GM12878 (cell line): ENCODE data around the gene ERC1. TPM values are rescaled to one million over a fixed set of nuclear protein-coding genes. Genes with fewer than 3 reads are reported as not detected.
A peak's percentile ranks its signal among the peaks of the same experiment; 100 is the strongest.
"Not testable (repeated sequence)": the region's sequence is repeated elsewhere in the genome, so short reads cannot be mapped to it uniquely, and the experiment has no call there.

Experiments
- ATAC-seq: fragments of 200-7000 bp; cut with Tn5 transposase; 3 replicates; pipeline ENCODE4 v1.9.1; 2020; ENCODE audit warnings: mild to moderate bottlenecking, moderate library complexity
- BruUV-seq: library from RNA; stranded (reverse); fragments of 400-500 nt; replicated peaks from 2 replicates; lab custom pipeline; 2021; lab: Mats Ljungman, UMichigan
- CTCF ChIA-PET: fragments of 300-600 bp; sonication (Branson Sonifier 250); formaldehyde crosslinking; extraction: SDS; loops from one replicate; lab custom pipeline; 2021; ENCODE audit warnings: inconsistent platforms; lab: Yijun Ruan, JAX
- POLR2A ChIA-PET: fragments of 350-600 bp; formaldehyde crosslinking; extraction: SDS; loops from one replicate; lab custom pipeline; 2021; ENCODE audit warnings: inconsistent platforms; lab: Charles Lee
- RAD21 ChIA-PET: fragments of 300-600 bp; sonication (Branson Sonifier 250); formaldehyde crosslinking; loops from one replicate; lab custom pipeline; 2023; ENCODE audit warnings: antibody characterized with exemption; ENCODE audit not compliant: unreplicated experiment; lab: Charles Lee
- SMC1A ChIA-PET: fragments of 300-600 bp; sonication (Branson Sonifier 250); formaldehyde crosslinking; loops from one replicate; lab custom pipeline; 2023; ENCODE audit not compliant: unreplicated experiment, uncharacterized antibody; lab: Charles Lee
- DNase-seq: peaks from one replicate; pipeline ENCODE4 v3.0.0-alpha.2; 2011; ENCODE audit warnings: low read depth, low spot score
- FAIRE-seq: peaks from 3 replicates; lab custom pipeline; 2011; peaks lifted over from hg19 to GRCh38; lab: Jason Lieb, UNC
- H2AFZ ChIP-seq: 2 replicates; pipeline ENCODE4 v1.6.0; 2011; ENCODE audit warnings: low read depth, low read length, control low read depth; ENCODE audit not compliant: control insufficient read depth
- H3K27ac ChIP-seq: 2 replicates; pipeline ENCODE4 v1.5.1; 2011; ENCODE audit warnings: control low read depth; ENCODE audit not compliant: control insufficient read depth, insufficient read depth
- H3K27me3 ChIP-seq, 2 experiments: replicated peaks in 1 of 2; 2 replicates each; pipeline versions ENCODE4 v1.6.0 to v1.6.1; 2011; ENCODE audit warnings: low read length in 1 of 2; ENCODE audit not compliant: control insufficient read depth in 2 of 2, insufficient read depth in 2 of 2
- H3K36me3 ChIP-seq, 2 experiments: 2 replicates each; pipeline ENCODE4 v1.5.1; 2011; ENCODE audit warnings: low read length in 1 of 2; ENCODE audit not compliant: control insufficient read depth in 2 of 2, insufficient read depth in 2 of 2
- H3K4me1 ChIP-seq: 2 replicates; pipeline ENCODE4 v1.6.1; 2011; ENCODE audit warnings: mild to moderate bottlenecking, low read length, moderate library complexity, mixed read lengths; ENCODE audit not compliant: control insufficient read depth, insufficient read depth
- H3K4me2 ChIP-seq: 2 replicates; pipeline ENCODE4 v1.6.0; 2011; ENCODE audit warnings: control low read depth; ENCODE audit not compliant: control insufficient read depth, insufficient read depth
- H3K4me3 ChIP-seq: fragments of 200-600 bp; sonication (generic); 2 replicates; pipeline ENCODE4 v1.5.1; 2016
- H3K79me2 ChIP-seq: 2 replicates; pipeline ENCODE4 v1.6.0; 2011; ENCODE audit warnings: low read length; ENCODE audit not compliant: control insufficient read depth, insufficient read depth
- H3K9ac ChIP-seq: 2 replicates; pipeline ENCODE4 v1.8.0; 2011; ENCODE audit warnings: low read length, control low read depth, mixed read lengths; ENCODE audit not compliant: control insufficient read depth, insufficient read depth
- H3K9me3 ChIP-seq: replicated peaks from 3 replicates; pipeline ENCODE4 v1.5.1; 2011; ENCODE audit warnings: mild to moderate bottlenecking, low read length; ENCODE audit not compliant: control insufficient read depth, insufficient read depth
- H4K20me1 ChIP-seq: 2 replicates; pipeline ENCODE4 v1.6.0; 2011; ENCODE audit not compliant: control insufficient read depth, insufficient read depth
- CREB1 ChIP-seq: IDR thresholded peaks from 2 replicates; pipeline ENCODE4 v1.6.1; 2012; ENCODE audit warnings: low read depth, mild to moderate bottlenecking, inconsistent platforms
- CTCF ChIP-seq, 3 experiments: IDR thresholded peaks in 2 of 3; conservative IDR thresholded peaks in 1 of 3; 2 replicates each; pipeline ENCODE4 v1.5.1; 2011; ENCODE audit warnings: low read depth in 3 of 3, low read length in 3 of 3, mild to moderate bottlenecking in 3 of 3, control low read depth in 2 of 3, moderate library complexity in 2 of 3, inconsistent platforms in 1 of 3, mixed read lengths in 1 of 3; ENCODE audit not compliant: control insufficient read depth in 2 of 3, insufficient read depth in 1 of 3; ENCODE audit errors: extremely low read depth in 1 of 3
- LARP7 ChIP-seq: fragments of 450-650 bp; IDR thresholded peaks from 2 replicates; pipeline ENCODE4 v1.6.1; 2017; ENCODE audit warnings: mild to moderate bottlenecking
- MEF2B ChIP-seq: fragments of 450-650 bp; IDR thresholded peaks from 2 replicates; pipeline ENCODE4 v1.6.1; 2018; ENCODE audit warnings: mild to moderate bottlenecking, moderate library complexity; ENCODE audit not compliant: partially characterized antibody, poor library complexity, severe bottlenecking
- NFIC ChIP-seq: IDR thresholded peaks from 2 replicates; pipeline ENCODE4 v1.6.1; 2012; ENCODE audit warnings: low read depth, mild to moderate bottlenecking, inconsistent platforms, low read length, moderate library complexity
- NFYA ChIP-seq: IDR thresholded peaks from 2 replicates; pipeline ENCODE4 v1.6.1; 2011; ENCODE audit warnings: low read depth, mild to moderate bottlenecking, low read length, improper control_type of control experiment, borderline replicate concordance
- NR2F1 ChIP-seq: fragments of 450-650 bp; conservative IDR thresholded peaks from 2 replicates; pipeline ENCODE4 v1.6.1; 2017; ENCODE audit warnings: mild to moderate bottlenecking
- RAD21 ChIP-seq: IDR thresholded peaks from 2 replicates; pipeline ENCODE4 v1.6.1; 2011; ENCODE audit warnings: mild to moderate bottlenecking, low read depth, low read length, moderate library complexity; ENCODE audit not compliant: insufficient read depth
- REST ChIP-seq: IDR thresholded peaks from 2 replicates; pipeline ENCODE4 v1.6.1; 2012; ENCODE audit warnings: mild to moderate bottlenecking, low read depth, low read length
- RFX5 ChIP-seq: IDR thresholded peaks from 2 replicates; pipeline ENCODE4 v1.6.1; 2011; ENCODE audit warnings: low read depth, low read length, improper control_type of control experiment
- SMC3 ChIP-seq: IDR thresholded peaks from 2 replicates; pipeline ENCODE4 v1.6.1; 2011; ENCODE audit warnings: low read length, improper control_type of control experiment, borderline replicate concordance
- TBL1XR1 ChIP-seq: IDR thresholded peaks from 2 replicates; pipeline ENCODE4 v1.6.1; 2012; ENCODE audit warnings: low read depth, low read length, improper control_type of control experiment
- ZNF217 ChIP-seq: fragments of 450-650 bp; IDR thresholded peaks from 2 replicates; pipeline ENCODE4 v1.6.1; 2017; ENCODE audit warnings: antibody characterized with exemption, mild to moderate bottlenecking
- WGBS: methylation state at CpG from one replicate; pipeline ENCODE4 v1.1.6; 2016; ENCODE audit warnings: low lambda C conversion rate; ENCODE audit not compliant: insufficient replicate concordance, insufficient coverage; ENCODE audit errors: missing lambda C conversion rate; 5-methylcytosine and 5-hydroxymethylcytosine counted together
- in situ Hi-C: fragments of 300-500 bp; cut with MboI; formaldehyde crosslinking; loops from 9 replicates; pipeline ENCODE4 v1.14.3; 2018; ENCODE audit warnings: mixed read lengths
- intact Hi-C: fragments of 100-400 bp; cut with micrococcal nuclease; formaldehyde crosslinking; loops from one replicate; pipeline ENCODE4 v1.14.2; 2022; ENCODE audit not compliant: unreplicated experiment
- polyA plus RNA-seq, 11 experiments: library from polyadenylated mRNA; depleted of rRNA in 4 of 11; unstranded in 6 of 11; stranded (reverse) in 5 of 11; fragments of >200 nt; fragmentation: Nextera tagmentation in 4 of 11; fragmentation: Illumina TruSeq in 1 of 11; extraction: Ambion mirVana in 4 of 11; extraction: Trizol in 1 of 11; gene quantifications; 1 replicate in 1 of 11; 2 replicates in 10 of 11; pipeline versions ENCODE4 v1.2.1 to v1.2.3, GENCODE V29; 2011 to 2016; ENCODE audit warnings: inconsistent platforms in 2 of 11, missing spikeins in 2 of 11, low read depth in 1 of 11
- total RNA-seq, 4 experiments: library from RNA; depleted of rRNA in 3 of 4; stranded (reverse); fragments of >200 nt in 3 of 4; fragmentation: Illumina TruSeq in 1 of 4; extraction: Trizol in 1 of 4; gene quantifications; 2 replicates each; pipeline versions ENCODE4 v1.2.1 to v1.2.3, GENCODE V29; 2013 to 2021
- TF ChIP-seq, protein P1 (sequence below): IDR thresholded peaks from 2 replicates; pipeline ENCODE4 v1.6.1; 2012; ENCODE audit warnings: low read depth, low read length, improper control_type of control experiment

The ERC1 gene
- total and polyA plus RNA-seq, 10 of the 15 experiments (the other 5 are each of a cell fraction or from before 2014, with no cell fraction given) = 0.75 to 8.0 (median 5.0) TPM

DNA sequence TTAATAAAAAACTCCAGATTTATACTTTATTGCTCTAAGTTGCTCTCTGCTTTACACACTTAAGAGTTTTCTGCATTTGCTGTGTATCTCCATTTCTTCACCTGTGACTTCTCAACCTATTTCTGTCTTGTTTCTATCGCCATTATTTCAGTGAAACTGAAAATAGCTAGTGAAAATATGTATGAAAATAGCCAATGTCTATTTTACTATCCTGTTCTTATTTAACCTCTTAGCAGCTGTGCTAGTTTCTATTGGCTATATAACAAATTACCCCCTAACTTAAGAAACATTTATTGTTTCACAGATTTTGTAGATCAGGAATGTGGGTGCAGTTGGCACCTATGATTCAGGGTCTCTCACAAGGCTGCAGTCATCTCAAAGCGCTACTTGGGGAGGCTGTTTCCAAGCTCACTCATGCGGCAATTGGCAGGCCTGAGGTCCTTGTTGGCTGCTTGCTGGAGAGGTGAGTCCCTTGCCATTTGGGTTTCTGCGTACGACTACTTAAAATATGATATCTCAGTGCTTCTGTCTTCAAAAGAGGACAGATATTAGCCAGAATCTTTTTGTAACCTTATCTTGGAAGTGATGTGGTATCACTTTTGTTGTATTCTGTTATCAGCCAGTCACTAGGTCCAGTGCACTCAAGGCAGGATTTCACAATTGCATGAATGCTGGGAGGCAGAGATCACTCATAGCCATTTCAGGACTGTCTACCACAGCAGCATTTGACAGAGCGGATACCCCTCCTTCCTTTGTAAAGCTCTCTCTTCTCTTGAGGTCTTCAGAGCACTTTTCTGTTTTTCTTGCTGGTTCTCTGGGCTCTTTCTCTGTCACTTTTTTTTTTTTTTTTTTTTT is 7.2 kb downstream of the ERC1 start (continued):
- TF ChIP-seq RFX5 (no peak), NR2F1 (peak; percentile 72; the same call in 1 of the 2 replicates), REST (no peak), NFYA (no peak), CREB1 (no peak; the same call in 1 of the 2 replicates), CTCF (IDR thresholded peaks at IDR 0.05 in 2 of 3, conservative IDR thresholded peaks at IDR 0.05 in 1 of 3; ENCODE audit: control insufficient read depth in 2 of 3, extremely low read depth in 1 of 3, insufficient read depth in 1 of 3, low read depth in 3 of 3, low read length in 3 of 3) (no peak), RAD21 (no peak), ZNF217 (peak; percentile 99), NFIC (peak; percentile 87), TBL1XR1 (no peak), LARP7 (no peak), SMC3 (no peak), MEF2B (peak; percentile 93)
- TF ChIP-seq, protein P1, sequence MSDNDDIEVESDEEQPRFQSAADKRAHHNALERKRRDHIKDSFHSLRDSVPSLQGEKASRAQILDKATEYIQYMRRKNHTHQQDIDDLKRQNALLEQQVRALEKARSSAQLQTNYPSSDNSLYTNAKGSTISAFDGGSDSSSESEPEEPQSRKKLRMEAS = no peak
- TF ChIP-seq, all 136 proteins: peak for 16

DNA sequence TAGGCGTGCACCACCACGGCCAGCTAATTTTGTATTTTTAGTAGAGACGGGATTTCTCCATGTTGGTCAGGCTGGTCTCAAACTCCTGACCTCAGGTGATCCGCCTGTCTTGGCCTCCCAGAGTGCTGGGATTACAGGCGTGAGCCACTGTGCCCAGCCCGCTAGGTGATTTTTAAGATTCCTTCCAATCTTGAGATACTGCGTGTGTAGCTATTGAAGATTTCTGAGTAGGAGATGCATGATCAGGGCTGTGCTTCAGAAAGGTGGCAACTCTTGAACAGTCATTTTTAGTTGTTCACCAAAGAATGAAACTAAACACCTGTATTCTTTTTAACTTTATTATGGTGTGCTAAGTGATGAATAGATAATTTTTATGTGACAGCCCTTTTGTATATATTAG is 8.7 kb downstream of the ERC1 start:
- H3K4me2 ChIP-seq, H3K4me3 ChIP-seq, DNase-seq, FAIRE-seq, H4K20me1 ChIP-seq, H3K27ac ChIP-seq, ATAC-seq, RAD21 ChIA-PET, H3K9ac ChIP-seq, intact Hi-C loops, H3K9me3 ChIP-seq, H3K79me2 ChIP-seq, BruUV-seq, H3K36me3 ChIP-seq, H3K27me3 ChIP-seq, H2AFZ ChIP-seq, in situ Hi-C loops: not testable (repeated sequence)
- SMC1A ChIA-PET = interaction anchor here (1.1 to 1.9 kb wide), 2 partner anchors 12 to 118 kb away, joined by 4 read pairs; no protein-coding TSS in a partner anchor
- H3K4me1 ChIP-seq = peaks cover 21% of the 10 kb centered on the region
- POLR2A ChIA-PET = interaction anchor here (0.7 kb wide), 1 partner anchor 220 kb away, joined by 3 read pairs; no protein-coding TSS in a partner anchor
- 96% methylated on average over 7 of the region's 7 CpGs for WGBS
- CTCF ChIA-PET = interaction anchor here (0.9 kb wide), 1 partner anchor 8 kb away, joined by 3 read pairs; no protein-coding TSS in a partner anchor
